GM18951 (cell line): ENCODE measurements around the gene ATP8B4.

Experiments
- POLR2A ChIP-seq: IDR thresholded peaks from 4 replicates; pipeline ENCODE4 v1.6.1; 2011; ENCODE audit warnings: mild to moderate bottlenecking; ENCODE audit not compliant: insufficient read length, insufficient read depth; ENCODE audit errors: extremely low read depth
- in situ Hi-C: fragments of 300-500 bp; cut with MboI; formaldehyde crosslinking; loops from one replicate; pipeline ENCODE4 v1.12.0; 2022; ENCODE audit warnings: low sequenced_read_pairs, mixed read lengths, inconsistent platforms; ENCODE audit not compliant: unreplicated experiment

ATP8B4 gene

DNA sequence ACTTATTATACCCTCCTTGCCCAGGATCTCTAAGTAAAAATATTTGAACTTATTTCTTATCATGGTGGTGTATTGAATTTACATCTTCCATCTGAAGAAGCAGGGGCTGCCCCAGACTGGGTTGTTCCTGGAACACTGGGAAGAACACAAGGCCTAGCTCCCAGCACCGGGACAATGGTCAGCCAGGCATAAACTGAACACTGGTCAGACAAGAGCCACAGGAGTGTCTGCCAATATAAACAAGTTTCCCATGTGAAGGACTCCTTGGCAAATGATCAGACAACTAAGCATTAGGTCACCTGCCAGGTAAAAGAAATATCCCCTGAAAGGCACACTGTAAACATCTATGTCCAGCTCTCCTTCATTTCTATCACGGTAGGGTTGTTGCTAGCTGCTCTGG lies 172.4 kb downstream of the ATP8B4 start:
- in situ Hi-C loops: no loop called here
- TF ChIP-seq POLR2A: no peak

DNA sequence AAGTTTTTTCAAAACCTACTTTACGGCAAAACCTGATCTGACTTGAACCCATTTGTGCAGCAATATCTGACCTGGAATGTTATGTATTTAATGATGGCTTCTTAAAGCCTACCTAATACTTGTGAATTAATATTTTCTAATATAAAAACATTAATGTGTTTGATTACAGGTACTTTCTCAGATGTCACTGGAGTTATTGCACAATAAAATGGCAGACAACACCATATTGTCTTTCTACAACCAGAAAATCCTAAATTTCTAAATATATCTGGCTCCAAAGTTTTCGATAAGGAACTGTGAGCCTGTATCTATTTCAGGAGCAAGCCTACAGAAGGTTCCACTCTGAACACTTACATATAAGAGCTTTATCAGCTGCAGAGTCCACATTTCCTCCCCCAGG lies 184.5 kb downstream of the ATP8B4 start:
- in situ Hi-C loops: no loop called here
- TF ChIP-seq POLR2A: no peak

- no peak for TF ChIP-seq POLR2A
- in situ Hi-C loops: no loop called here
Measured at GRCh38 chr15:49927189-49927861, 191.7 kb downstream of the ATP8B4 start.

- TF ChIP-seq POLR2A: no peak
- in situ Hi-C loops: no loop called here
Measured at GRCh38 chr15:49926740-49927139, 192.3 kb downstream of the ATP8B4 start.

GRCh38 chr15:49923671-49924070 lies 195.4 kb downstream of the ATP8B4 start:
- in situ Hi-C loops: no loop called here
- TF ChIP-seq POLR2A: no peak

DNA sequence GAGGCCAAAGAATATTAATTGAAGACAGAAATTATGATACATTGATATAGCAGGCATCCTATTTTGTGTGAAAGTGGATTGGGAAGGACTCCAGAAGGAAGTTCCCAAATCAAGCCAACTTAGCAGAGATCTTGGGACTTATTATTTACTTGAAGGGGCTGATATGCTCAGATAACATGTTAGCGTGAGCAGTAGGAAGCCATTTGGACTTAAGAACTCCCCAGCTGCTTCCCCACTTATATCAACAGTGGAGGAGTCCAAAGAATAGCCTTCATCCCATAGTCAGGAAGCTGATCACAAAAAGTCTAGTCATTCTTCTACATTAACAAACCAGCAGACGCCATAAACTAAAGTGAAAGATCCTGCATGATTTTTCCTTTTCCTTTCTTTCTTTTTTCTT lies 200.0 kb downstream of the ATP8B4 start:
- in situ Hi-C loops: no loop called here
- no peak for TF ChIP-seq POLR2A

DNA sequence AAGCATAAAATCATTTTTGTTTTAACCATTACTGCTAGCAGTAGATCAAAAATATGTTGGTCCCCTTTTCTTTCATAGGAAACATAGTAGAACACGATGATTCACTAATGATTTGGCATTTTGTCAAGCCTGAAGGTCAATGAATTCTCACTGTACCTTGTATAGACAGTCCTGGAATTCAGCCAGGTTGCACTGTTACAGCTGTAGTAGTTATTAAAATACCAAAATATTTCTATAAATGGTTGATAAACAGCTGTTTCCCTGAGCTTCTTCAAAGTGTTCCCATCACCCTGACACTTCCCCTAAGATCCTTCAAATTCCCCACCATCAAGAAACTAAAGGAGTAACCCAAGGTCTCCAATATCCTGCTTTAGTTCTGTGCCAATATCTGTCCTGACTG lies 200.9 kb downstream of the ATP8B4 start:
- TF ChIP-seq POLR2A: no peak
- in situ Hi-C loops: no loop called here

- in situ Hi-C loops: no loop called here
- TF ChIP-seq POLR2A: no peak
Measured at GRCh38 chr15:49916998-49917397, 202.0 kb downstream of the ATP8B4 start.

GRCh38 chr15:49915822-49916221 lies 203.2 kb downstream of the ATP8B4 start:
- in situ Hi-C loops: no loop called here
- no peak for TF ChIP-seq POLR2A

DNA sequence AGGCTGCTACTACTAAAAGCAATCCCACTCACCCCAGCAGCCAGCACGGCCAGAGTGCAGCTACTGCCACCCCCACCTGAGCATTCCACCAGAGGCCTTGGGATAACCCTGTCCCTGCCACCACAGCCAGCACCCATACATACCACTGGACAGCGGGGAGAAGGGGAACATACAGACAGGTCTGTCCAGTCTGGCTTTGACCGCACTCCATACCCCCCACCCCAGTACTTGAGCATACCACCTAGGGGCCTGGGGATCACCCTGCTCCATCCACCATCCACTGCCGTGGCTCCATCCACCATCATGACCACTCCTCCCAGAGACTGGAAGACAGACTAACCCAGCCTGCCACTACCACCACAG lies 210.1 kb downstream of the ATP8B4 start:
- no peak for TF ChIP-seq POLR2A
- in situ Hi-C loops: no loop called here

- in situ Hi-C loops: no loop called here
- no peak for TF ChIP-seq POLR2A
Measured at GRCh38 chr15:49908236-49908932, 210.6 kb downstream of the ATP8B4 start.

GRCh38 chr15:49906966-49907365 lies 212.1 kb downstream of the ATP8B4 start:
- in situ Hi-C loops: no loop called here

GRCh38 chr15:49905221-49905620 lies 213.8 kb downstream of the ATP8B4 start:
- in situ Hi-C loops: no loop called here
- no peak for TF ChIP-seq POLR2A

More at GRCh38 chr15:49906966-49907365, 212.1 kb downstream of the ATP8B4 start:
- TF ChIP-seq POLR2A: no peak

DNA sequence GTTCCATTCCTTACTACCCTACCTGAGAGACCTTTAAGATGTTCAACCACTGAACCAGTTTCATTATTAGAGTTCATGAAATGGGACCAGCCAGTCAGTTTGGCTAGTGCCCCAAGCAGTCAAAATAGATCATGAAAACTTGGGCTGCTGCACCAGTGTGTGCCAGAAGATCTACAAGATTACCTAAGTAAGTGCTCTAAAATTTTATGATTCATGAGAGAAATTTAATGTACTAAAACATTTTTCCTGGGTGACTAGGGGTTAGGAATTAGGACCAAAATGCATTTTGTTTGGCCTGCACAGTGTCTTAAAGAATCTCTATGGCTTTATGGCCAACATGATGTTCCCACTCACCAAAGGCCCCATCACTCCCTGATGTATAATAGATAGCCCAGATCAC lies 214.7 kb downstream of the ATP8B4 start:
- in situ Hi-C loops: no loop called here
- TF ChIP-seq POLR2A: no peak

DNA sequence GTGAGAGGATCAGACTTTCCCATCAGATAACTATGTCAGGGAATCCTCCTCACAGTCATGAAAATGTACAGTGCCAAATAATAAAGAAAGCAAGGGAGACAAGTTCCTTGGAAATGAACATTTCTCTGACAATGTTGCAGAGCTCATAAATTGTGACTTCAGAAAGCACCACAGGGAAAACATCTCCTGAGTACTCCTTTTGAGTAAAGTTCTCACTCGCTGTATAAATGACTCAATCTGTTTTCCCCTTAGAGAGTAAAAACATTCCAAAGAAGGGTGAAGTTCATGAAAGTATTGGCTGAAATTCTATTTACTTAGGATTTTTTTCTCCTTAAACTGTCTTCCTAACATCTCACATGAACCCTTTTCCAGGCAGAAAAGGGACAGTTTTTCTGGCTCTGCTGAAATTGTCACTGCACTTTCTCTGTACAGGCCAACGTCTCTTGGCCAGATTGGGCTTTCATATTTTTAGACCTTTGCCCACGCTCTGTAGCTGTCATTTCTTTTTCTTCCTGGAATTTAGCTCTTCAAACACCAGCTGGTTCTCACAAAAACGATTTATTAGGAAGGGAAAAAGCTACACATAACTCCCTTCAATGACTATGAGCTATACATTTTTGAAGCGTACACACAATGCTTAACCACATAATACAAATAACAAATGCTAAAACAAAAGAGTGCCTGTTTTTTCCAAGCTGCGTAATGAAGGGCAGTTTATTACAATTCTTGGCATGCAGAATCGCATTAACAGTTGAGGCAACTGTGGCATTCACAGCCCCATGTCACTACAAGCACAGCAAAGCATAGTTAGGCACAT lies 216.1 kb downstream of the ATP8B4 start:
- no peak for TF ChIP-seq POLR2A
- in situ Hi-C loops: no loop called here
